ENCODE measurements around the gene PCGF3.

GRCh38 chr4:680551-680927, 25.1 kb upstream of the PCGF3 start:
- TF ChIP-seq CTCF (IDR thresholded peaks at IDR 0.05): no peak
- TF ChIP-seq POLR2A (IDR thresholded peaks at IDR 0.05): no peak
